H1 (cell line): ENCODE results near the gene CNBD2. TPM values are rescaled to one million over a fixed set of nuclear protein-coding genes. Genes with fewer than 3 reads are reported as not detected.

Experiments used
- HDAC6 ChIP-seq: IDR thresholded peaks from one replicate; pipeline ENCODE4 v1.7.1; 2012; ENCODE audit warnings: low read depth, mild to moderate bottlenecking, inconsistent platforms, low read length, moderate library complexity
- SIN3A ChIP-seq, 2 experiments: IDR thresholded peaks in 1 of 2; conservative IDR thresholded peaks in 1 of 2; 2 replicates each; pipeline ENCODE4 v1.6.1; 2011 to 2012; ENCODE audit warnings: low read length in 2 of 2, improper control_type of control experiment in 1 of 2, low read depth in 1 of 2, mild to moderate bottlenecking in 1 of 2
- TAF7 ChIP-seq: optimal IDR thresholded peaks from 2 replicates; pipeline ENCODE3; 2011; ENCODE audit warnings: low read depth, mild to moderate bottlenecking, inconsistent platforms, low read length, moderate library complexity, borderline replicate concordance
- TBP ChIP-seq: IDR thresholded peaks from 2 replicates; pipeline ENCODE4 v1.6.1; 2011; ENCODE audit warnings: low read depth, low read length, improper control_type of control experiment
- polyA plus RNA-seq, 7 experiments: library from polyadenylated mRNA; depleted of rRNA in 3 of 7; stranded (reverse) in 5 of 7; unstranded in 2 of 7; fragments of >200 nt in 5 of 7; fragments of 200-250 nt in 2 of 7; gene quantifications; 1 replicate in 5 of 7; 2 replicates in 1 of 7; 4 replicates in 1 of 7; pipeline versions ENCODE4 v1.2.1 to v1.2.3, GENCODE V29; 2011 to 2013; ENCODE audit warnings: missing spikeins in 2 of 7, mixed read lengths in 2 of 7
- total RNA-seq: library from RNA; stranded (reverse); fragmentation: NEBNext Ultra II Directional; extraction: Animal tissue kit (Norgen Biotek cat#: 25700); gene quantifications from 2 replicates; pipeline ENCODE4 v1.2.1, GENCODE V29; 2021

CNBD2 gene
- total and polyA plus RNA-seq, 2 of the 8 experiments (the other 6 are each of a cell fraction or from before 2014, with no cell fraction given) = 2.6 to 4.5 TPM

- TF ChIP-seq SIN3A (conservative IDR thresholded peaks at IDR 0.05 in 1 of 2, IDR thresholded peaks at IDR 0.05 in 1 of 2; ENCODE audit: low read depth in 1 of 2, low read length in 2 of 2) (no peak), HDAC6 (no peak), TBP (no peak), TAF7 (no peak)
Measured at GRCh38 chr20:36040571-36040970, 72.2 kb downstream of the CNBD2 start (continued).
